Left ventricle myocardium inferior (tissue), 1 donor: Measurements from ENCODE around the gene TGFBI. TPM values are rescaled to one million over a fixed set of nuclear protein-coding genes. Genes with fewer than 3 reads are reported as not detected.
A peak's percentile ranks its signal among the peaks of the same experiment; 100 is the strongest.

ENCODE experiments used
- DNase-seq: peaks from one replicate; pipeline ENCODE4 v3.0.0-alpha.2; 2020
- H3K27ac ChIP-seq: fragments of 200-600 bp; replicated peaks from 2 replicates; pipeline ENCODE4 v1.8.0; 2021
- H3K27me3 ChIP-seq: fragments of 200-600 bp; 2 replicates; pipeline ENCODE4 v1.8.0; 2021; ENCODE audit warnings: low read depth
- H3K36me3 ChIP-seq: fragments of 200-600 bp; 2 replicates; pipeline ENCODE4 v1.8.0; 2021
- H3K4me1 ChIP-seq: fragments of 200-600 bp; 2 replicates; pipeline ENCODE4 v1.8.0; 2021
- H3K4me3 ChIP-seq: fragments of 200-600 bp; 2 replicates; pipeline ENCODE4 v1.8.0; 2021; ENCODE audit warnings: mild to moderate bottlenecking, moderate library complexity
- H3K9me3 ChIP-seq: fragments of 200-600 bp; replicated peaks from 2 replicates; pipeline ENCODE4 v1.8.0; 2021
- intact Hi-C: fragments of 100-400 bp; cut with micrococcal nuclease; formaldehyde crosslinking; loops from one replicate; pipeline ENCODE4 v1.11.0; 2022
- total RNA-seq: library from RNA; stranded (reverse); fragmentation: NEBNext Ultra II Directional; extraction: Animal tissue kit (Norgen Biotek cat#: 25700); gene quantifications from one replicate; pipeline ENCODE4 v1.2.1, GENCODE V29; 2021
- TF ChIP-seq, protein P1 (sequence below): fragments of 200-600 bp; IDR thresholded peaks from 2 replicates; pipeline ENCODE4 v1.8.0; 2021; ENCODE audit warnings: antibody characterized with exemption, mild to moderate bottlenecking, borderline replicate concordance
- donor health status: DM: no; HTN: yes; CAD: no; lungs with severe emphysema.

Gene TGFBI
- total RNA-seq, 1 donor from 2014 or later, result 43.4 TPM

GRCh38 chr5:135997673-135998335, 31.0 kb upstream of the TGFBI start:
- H3K36me3 ChIP-seq, result no peaks in the 10 kb centered on the region
- intact Hi-C loops, result no loop called here
- H3K9me3 ChIP-seq, result no peaks in the 10 kb centered on the region
- peaks cover 32% of the 10 kb centered on the region for H3K4me1 ChIP-seq
- H3K27ac ChIP-seq, result no peak overlapping the region
- H3K4me3 ChIP-seq, result no peak overlapping the region
- no peak for DNase-seq
- TF ChIP-seq, protein P1, sequence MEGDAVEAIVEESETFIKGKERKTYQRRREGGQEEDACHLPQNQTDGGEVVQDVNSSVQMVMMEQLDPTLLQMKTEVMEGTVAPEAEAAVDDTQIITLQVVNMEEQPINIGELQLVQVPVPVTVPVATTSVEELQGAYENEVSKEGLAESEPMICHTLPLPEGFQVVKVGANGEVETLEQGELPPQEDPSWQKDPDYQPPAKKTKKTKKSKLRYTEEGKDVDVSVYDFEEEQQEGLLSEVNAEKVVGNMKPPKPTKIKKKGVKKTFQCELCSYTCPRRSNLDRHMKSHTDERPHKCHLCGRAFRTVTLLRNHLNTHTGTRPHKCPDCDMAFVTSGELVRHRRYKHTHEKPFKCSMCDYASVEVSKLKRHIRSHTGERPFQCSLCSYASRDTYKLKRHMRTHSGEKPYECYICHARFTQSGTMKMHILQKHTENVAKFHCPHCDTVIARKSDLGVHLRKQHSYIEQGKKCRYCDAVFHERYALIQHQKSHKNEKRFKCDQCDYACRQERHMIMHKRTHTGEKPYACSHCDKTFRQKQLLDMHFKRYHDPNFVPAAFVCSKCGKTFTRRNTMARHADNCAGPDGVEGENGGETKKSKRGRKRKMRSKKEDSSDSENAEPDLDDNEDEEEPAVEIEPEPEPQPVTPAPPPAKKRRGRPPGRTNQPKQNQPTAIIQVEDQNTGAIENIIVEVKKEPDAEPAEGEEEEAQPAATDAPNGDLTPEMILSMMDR, result no peak
- H3K27me3 ChIP-seq, result peaks cover 7% of the 10 kb centered on the region

- TF ChIP-seq, protein P1, result no peak
- Histone ChIP-seq H3K36me3 (no peaks in the 10 kb centered on the region), H3K27me3 (peaks cover 7% of the 10 kb centered on the region), H3K4me1 (peaks cover 23% of the 10 kb centered on the region), H3K27ac (no peak overlapping the region), H3K4me3 (no peak overlapping the region), H3K9me3 (no peaks in the 10 kb centered on the region)
- intact Hi-C loops, result no loop called here
- no peak for DNase-seq
These were observed 29.9 kb upstream of the TGFBI start for GRCh38 chr5:135998889-135999288.

DNA sequence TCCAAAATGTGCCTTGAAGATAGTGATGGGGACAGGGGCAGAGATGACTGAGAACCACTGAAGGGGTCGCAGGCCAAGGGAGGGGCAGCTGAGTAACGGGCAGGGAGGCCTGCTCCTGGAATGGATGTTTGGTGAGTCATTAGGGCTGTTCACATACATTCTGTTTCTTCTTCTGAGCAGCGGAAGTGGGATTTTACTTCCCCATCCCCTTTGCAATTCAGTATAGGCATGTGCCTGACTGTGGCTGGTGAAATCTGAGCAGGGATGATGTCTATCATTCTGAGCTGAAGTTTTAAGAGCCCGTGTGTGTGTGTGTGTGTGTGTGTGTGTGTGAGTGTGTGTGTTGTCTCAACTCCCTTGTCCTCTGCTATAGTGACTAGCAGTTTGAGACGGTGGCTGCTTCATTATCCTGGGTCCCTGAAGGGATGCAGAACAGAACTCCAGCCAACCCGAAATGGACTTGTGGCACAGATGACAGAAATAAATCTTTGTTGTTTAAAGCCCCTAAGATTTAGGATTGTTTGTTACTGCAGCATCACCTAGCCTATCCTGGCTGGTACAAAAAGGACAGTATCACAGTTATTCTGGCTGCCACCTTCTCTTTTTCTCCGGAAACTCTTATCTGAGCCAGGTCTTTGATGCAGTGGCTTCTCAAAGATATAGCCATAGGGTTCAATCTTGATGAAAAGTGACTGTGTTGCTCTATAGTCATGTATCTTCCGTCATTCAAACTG, 29.2 kb upstream of the TGFBI start:
- no peaks in the 10 kb centered on the region for H3K9me3 ChIP-seq
- H3K4me1 ChIP-seq, result peaks cover 16% of the 10 kb centered on the region
- H3K27ac ChIP-seq, result no peak overlapping the region
- no peaks in the 10 kb centered on the region for H3K36me3 ChIP-seq
- TF ChIP-seq, protein P1, result no peak
- no peak overlapping the region for H3K4me3 ChIP-seq
- intact Hi-C loops, result no loop called here
- DNase-seq, result no peak
- H3K27me3 ChIP-seq, result peaks cover 7% of the 10 kb centered on the region

DNA sequence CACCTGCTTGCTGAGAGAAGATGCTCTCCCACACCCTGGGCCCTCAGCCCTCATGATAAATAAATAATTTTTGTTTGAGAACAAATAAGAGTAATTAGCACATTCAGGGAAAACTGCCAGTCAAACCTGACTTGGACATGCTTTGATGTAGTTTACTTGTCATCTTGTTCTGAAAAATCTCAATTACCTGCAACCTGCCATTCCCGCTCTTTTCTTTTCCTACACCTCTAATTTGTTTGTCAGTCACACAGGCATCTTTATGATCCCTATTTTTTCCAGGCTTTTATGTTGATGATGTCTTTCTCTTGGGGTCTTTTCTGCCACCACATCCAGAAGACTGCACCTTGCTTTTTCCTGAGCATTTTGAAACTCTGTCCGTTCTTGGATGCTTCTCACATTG, 28.6 kb upstream of the TGFBI start:
- Histone ChIP-seq H3K4me1 (peaks cover 12% of the 10 kb centered on the region), H3K27ac (no peak overlapping the region), H3K36me3 (no peaks in the 10 kb centered on the region), H3K4me3 (no peak overlapping the region), H3K27me3 (peaks cover 7% of the 10 kb centered on the region), H3K9me3 (no peaks in the 10 kb centered on the region)
- TF ChIP-seq, protein P1, result no peak
- no peak for DNase-seq
- intact Hi-C loops, result no loop called here

DNA sequence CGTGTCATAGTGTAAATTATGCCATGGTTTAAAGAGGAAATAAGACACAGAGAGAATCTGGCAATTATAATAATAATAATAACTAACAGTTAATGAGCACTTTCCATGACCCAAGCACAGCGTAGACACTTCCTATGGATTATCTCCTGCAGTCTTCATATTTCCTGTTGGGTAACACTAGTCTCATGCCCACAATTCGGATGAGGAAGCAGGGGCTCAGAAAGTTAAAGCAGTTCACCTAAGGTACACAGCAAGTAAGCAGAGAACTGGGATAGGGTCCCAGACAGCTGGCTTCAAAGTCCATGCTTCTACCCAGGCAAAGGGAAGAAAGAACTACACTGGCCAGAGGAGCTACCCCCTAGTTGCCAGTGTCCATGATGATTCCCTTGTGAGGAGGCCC, 27.9 kb upstream of the TGFBI start:
- Histone ChIP-seq H3K4me1 (peaks cover 12% of the 10 kb centered on the region), H3K4me3 (no peak overlapping the region), H3K27ac (peak overlapping the region; percentile 30), H3K27me3 (peaks cover 7% of the 10 kb centered on the region), H3K36me3 (no peaks in the 10 kb centered on the region), H3K9me3 (no peaks in the 10 kb centered on the region)
- intact Hi-C loops, result no loop called here
- no peak for DNase-seq
- TF ChIP-seq, protein P1, result no peak
